ENCODE results near the gene CBL. TPM values are rescaled to one million over a fixed set of nuclear protein-coding genes. Genes with fewer than 3 reads are reported as not detected.

The CBL gene
- total RNA-seq, 2 donors from 2014 or later = 10.8 to 16.4 TPM

- H3K4me1 ChIP-seq = no peaks in the 10 kb centered on the region
Measured at GRCh38 chr11:119355091-119355843, 149.1 kb downstream of the CBL start.

GRCh38 chr11:119356349-119357031, 150.4 kb downstream of the CBL start:
- Histone ChIP-seq H3K4me1 (no peaks in the 10 kb centered on the region), H3K27ac (no peak overlapping the region), H3K9ac (ENCODE audit: low read depth in 2 of 2, low read length in 2 of 2) (peak overlapping the region; percentile 73 to 75), H3K27me3 (no peaks in the 10 kb centered on the region), H3K4me3 (peak overlapping the region; percentile 49), H3K36me3 (no peaks in the 10 kb centered on the region), H3K9me3 (no peaks in the 10 kb centered on the region)
- intact Hi-C loops (cut with DNase I) = loop anchor here (2.0 kb wide), 2 partner anchors 16 to 118 kb away; no protein-coding TSS in a partner anchor
- peak; percentile 87 for DNase-seq
- TF ChIP-seq, protein P1, sequence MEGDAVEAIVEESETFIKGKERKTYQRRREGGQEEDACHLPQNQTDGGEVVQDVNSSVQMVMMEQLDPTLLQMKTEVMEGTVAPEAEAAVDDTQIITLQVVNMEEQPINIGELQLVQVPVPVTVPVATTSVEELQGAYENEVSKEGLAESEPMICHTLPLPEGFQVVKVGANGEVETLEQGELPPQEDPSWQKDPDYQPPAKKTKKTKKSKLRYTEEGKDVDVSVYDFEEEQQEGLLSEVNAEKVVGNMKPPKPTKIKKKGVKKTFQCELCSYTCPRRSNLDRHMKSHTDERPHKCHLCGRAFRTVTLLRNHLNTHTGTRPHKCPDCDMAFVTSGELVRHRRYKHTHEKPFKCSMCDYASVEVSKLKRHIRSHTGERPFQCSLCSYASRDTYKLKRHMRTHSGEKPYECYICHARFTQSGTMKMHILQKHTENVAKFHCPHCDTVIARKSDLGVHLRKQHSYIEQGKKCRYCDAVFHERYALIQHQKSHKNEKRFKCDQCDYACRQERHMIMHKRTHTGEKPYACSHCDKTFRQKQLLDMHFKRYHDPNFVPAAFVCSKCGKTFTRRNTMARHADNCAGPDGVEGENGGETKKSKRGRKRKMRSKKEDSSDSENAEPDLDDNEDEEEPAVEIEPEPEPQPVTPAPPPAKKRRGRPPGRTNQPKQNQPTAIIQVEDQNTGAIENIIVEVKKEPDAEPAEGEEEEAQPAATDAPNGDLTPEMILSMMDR (IDR thresholded peaks at IDR 0.05) = peak; percentile 90

More at GRCh38 chr11:119355091-119355843, 149.1 kb downstream of the CBL start:
- Histone ChIP-seq H3K27ac (no peak overlapping the region), H3K9me3 (no peaks in the 10 kb centered on the region), H3K9ac (ENCODE audit: low read depth in 2 of 2, low read length in 2 of 2) (no peak overlapping the region), H3K27me3 (no peaks in the 10 kb centered on the region), H3K4me3 (no peak overlapping the region), H3K36me3 (no peaks in the 10 kb centered on the region)
- intact Hi-C loops (cut with DNase I) = no loop called here
- TF ChIP-seq, protein P1 (IDR thresholded peaks at IDR 0.05) = no peak
- DNase-seq = no peak

- Histone ChIP-seq H3K4me3 (peak overlapping the region; percentile 49), H3K27me3 (no peaks in the 10 kb centered on the region), H3K36me3 (no peaks in the 10 kb centered on the region), H3K9ac (ENCODE audit: low read depth in 2 of 2, low read length in 2 of 2) (no peak overlapping the region), H3K27ac (no peak overlapping the region), H3K4me1 (no peaks in the 10 kb centered on the region), H3K9me3 (no peaks in the 10 kb centered on the region)
- DNase-seq = no peak
- intact Hi-C loops (cut with DNase I) = loop anchor here (2.0 kb wide), 2 partner anchors 16 to 118 kb away; no protein-coding TSS in a partner anchor
- TF ChIP-seq, protein P1 (IDR thresholded peaks at IDR 0.05) = no peak
Measured at GRCh38 chr11:119357074-119357473, 150.9 kb downstream of the CBL start.

Small RNA genes within 50 kb of the gene (microRNA-seq; reads per million reads assigned to microRNA genes)
- not detected for gene MIR6756

Other genes with a start within 250 kb of the CBL start
- gene FOXR1, start 234.6 kb upstream of the CBL start, total RNA-seq = not detected
- 10 to 100 TPM; 11.9 to 19.0 TPM for gene CENATAC, start 208.2 kb upstream of the CBL start, total RNA-seq
- 100 to 1,000 TPM; 710 to 758 TPM for gene RPS25, start 188.0 kb upstream of the CBL start, total RNA-seq
- gene TRAPPC4, start 187.6 kb upstream of the CBL start, total RNA-seq = 10 to 100 TPM; 72.6 to 73.2 TPM
- 10 to 100 TPM; 48.9 to 56.4 TPM for gene SLC37A4, start 175.5 kb upstream of the CBL start, total RNA-seq
- 100 to 1,000 TPM; 120 to 273 TPM for gene HYOU1, start 149.1 kb upstream of the CBL start, total RNA-seq
- 10 to 100 TPM; 23.0 to 24.1 TPM for gene VPS11, start 138.5 kb upstream of the CBL start, total RNA-seq
- 10 to 100 TPM; 18.7 to 50.5 TPM for gene HMBS, start 121.5 kb upstream of the CBL start, total RNA-seq
- gene DPAGT1, start 104.5 kb upstream of the CBL start, total RNA-seq = 100 to 1,000 TPM in 1 of 2 donors, 10 to 100 TPM in 1; 39.4 to 104 TPM
- gene C2CD2L, start 99.0 kb upstream of the CBL start, total RNA-seq = 10 to 100 TPM; 20.6 to 27.9 TPM
- gene HINFP, start 84.8 kb upstream of the CBL start, total RNA-seq = 10 to 100 TPM; 31.9 to 33.3 TPM
- under 1 TPM; 0.05 to 0.22 TPM for gene ABCG4, start 57.3 kb upstream of the CBL start, total RNA-seq
- 10 to 100 TPM; 16.5 to 17.1 TPM for gene NLRX1, start 37.6 kb upstream of the CBL start, total RNA-seq
- 10 to 100 TPM; 52.3 to 72.7 TPM for gene NHERF4, start 20.9 kb upstream of the CBL start, total RNA-seq
- gene MCAM, start 110.8 kb downstream of the CBL start, total RNA-seq = 10 to 100 TPM in 1 of 2 donors, 1 to 10 TPM in 1; 5.4 to 36.9 TPM
- 10 to 100 TPM; 22.9 to 46.6 TPM for gene RNF26, start 128.2 kb downstream of the CBL start, total RNA-seq
- gene C1QTNF5, start 134.5 kb downstream of the CBL start, total RNA-seq = 1 to 10 TPM; 5.3 to 8.7 TPM
- not detected for gene MFRP, start 140.4 kb downstream of the CBL start, total RNA-seq
- 10 to 100 TPM in 1 of 2 donors, 1 to 10 TPM in 1; 7.9 to 11.6 TPM for gene USP2, start 175.4 kb downstream of the CBL start, total RNA-seq
- gene THY1, start 216.8 kb downstream of the CBL start, total RNA-seq = 1 to 10 TPM; 6.6 to 6.9 TPM